ENCODE results near the gene GAS2L1. TPM values are rescaled to one million over a fixed set of nuclear protein-coding genes. Genes with fewer than 3 reads are reported as not detected.

The GAS2L1 gene
- 6.9 and 9.1 TPM in 2 replicates for total RNA-seq (2014; rRNA removed; shearing (Covaris generic))
- polyA plus RNA-seq (2015; cell fraction: cytosol; rRNA removed), result 53.3 and 56.5 TPM in 2 replicates
- 47.3 and 57.1 TPM in 2 replicates for polyA plus RNA-seq (2015; cell fraction: nucleus; rRNA removed)

DNA sequence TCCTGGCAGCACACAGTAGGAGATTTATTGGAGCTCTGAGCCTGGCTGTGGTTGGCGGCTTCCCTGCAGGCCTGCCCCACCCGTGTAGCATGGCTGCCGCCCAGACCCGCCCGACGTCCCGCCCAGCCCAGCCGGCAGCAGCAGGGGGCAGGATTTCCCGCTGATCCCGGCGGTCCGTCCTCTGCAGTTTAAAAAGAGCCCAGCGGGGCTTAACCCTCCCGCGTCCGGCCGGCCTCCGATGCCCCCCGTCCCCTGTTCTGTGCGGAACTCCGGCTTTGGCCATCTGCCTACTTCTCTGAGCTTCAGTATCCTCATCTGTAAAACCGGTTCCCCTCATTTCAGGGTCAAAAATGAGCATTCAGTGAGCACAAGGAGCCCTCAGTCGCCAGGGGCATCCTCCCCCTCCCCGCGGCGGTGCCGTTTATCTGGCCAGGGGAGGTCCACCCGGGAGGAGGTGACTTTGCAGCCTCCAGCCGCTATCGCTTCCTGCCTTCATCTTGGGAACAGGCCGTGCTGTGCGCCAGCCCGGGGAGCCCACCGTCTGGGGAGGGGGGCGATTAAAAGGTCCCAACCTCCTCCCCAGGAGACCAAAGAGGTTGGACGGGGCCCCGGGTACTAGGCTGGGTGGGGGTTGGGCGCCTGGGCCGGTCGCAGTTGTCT, at the start of gene GAS2L1:
Gene GAS2L1, plus strand, starts transcription at position 476 of the 660 bp plus-strand sequence. CDS start 1,456 bp downstream, outside the sequence.
- peak; percentile 87 for DNase-seq (ENCODE audit: low read depth, low spot score)
- in situ Hi-C loops (cut with HindIII; ENCODE audit: low pct_unique_long_range_greater_than_20kb, low sequenced_read_pairs), result no loop called here

DNA sequence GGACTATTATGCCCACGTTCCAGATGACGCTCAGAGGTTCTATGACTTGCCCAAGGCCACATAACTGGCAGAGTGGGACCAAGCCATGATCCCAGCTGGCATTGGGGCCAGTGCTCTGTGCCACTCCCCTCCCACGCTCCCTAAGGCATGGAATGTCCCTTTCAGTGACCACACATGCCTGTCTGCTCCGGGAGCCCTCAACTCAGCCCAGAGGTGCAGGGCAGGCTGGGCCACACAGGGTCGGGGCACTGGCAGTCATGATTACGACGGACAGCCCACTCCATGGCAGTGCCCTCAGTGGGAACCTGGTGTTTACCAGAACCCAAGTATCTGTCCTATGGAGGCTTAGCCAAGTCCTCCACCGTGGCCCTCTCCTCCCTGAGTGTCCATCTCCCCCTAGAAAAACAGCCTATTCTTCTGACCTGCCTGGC, 48.7 kb upstream of the GAS2L1 start:
- in situ Hi-C loops (cut with HindIII; ENCODE audit: low pct_unique_long_range_greater_than_20kb, low sequenced_read_pairs), result no loop called here
- no peak for DNase-seq (ENCODE audit: low read depth, low spot score)

DNA sequence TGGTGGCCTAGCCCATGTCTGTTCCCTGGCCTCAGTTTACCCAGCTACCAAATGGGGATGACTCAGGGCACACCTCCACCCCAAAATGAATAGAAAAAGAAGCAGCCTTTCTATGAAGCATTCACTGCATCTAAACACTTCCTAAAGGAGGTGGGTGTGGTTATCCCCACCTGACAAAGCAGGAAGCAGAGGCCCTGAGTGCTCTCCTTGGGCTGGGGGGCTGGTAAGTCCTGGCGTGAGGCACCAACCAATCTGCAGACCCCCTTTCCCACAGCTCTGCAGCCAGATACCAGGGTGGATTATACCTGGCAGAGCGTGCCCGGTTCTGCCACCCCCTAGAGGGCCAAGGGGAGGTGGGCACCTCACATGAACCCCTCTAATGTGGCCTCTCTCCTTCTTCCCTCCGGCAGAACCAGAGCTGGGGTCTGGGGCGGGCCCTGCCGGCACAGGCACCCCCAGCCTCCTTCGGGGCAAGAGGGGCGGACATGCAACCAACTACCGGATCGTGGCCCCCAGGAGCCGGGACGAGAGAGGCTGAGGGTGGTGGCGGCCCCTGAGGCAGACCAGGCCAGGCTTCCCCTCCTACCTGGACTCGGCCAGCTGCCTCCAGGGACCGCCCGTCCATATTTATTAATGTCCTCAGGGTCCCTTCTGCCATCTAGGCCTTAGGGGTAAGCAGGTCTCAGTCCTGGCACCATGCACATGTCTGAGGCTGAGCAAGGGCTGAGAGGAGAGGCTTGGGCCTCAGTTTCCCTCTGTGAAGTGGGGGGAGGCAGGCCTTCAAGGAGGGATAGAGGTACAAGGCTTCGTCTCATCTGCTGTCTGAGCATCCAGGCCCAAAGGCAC, 47.8 kb upstream of the GAS2L1 start:
- no peak for DNase-seq (ENCODE audit: low read depth, low spot score)
- in situ Hi-C loops (cut with HindIII; ENCODE audit: low pct_unique_long_range_greater_than_20kb, low sequenced_read_pairs), result no loop called here

DNA sequence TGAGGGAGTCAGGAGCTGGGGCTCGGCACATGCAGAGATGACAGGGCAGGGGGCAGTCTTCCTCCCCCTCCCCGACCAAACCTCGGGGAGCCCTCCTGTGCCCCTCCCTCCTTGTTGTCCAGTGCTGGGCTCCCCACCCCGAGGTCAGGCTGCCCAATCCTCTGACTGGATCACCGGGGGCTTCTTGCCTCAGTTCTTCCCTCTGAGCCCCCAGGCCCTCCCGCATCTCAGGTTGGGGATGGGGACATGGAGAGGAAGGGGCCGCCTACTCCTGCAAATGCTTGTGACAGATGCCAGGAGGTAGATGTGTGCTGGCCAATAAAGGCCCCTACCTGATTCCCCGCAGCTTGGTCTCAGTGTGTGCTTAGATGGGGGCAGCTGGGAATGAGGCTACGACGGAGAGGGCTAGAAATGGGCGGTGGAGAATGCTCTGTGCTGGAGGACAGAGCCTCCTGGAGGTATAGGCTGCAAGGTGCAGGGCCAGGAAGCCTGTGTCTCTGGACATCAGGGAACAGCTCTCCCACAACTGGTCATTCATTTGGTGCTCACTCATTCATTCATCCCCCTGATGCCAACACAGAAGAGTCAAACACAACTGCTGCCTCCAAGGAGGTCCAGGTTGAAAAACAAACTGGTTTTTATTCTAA, 47.1 kb upstream of the GAS2L1 start:
- DNase-seq (ENCODE audit: low read depth, low spot score), result peak; percentile 36
- in situ Hi-C loops (cut with HindIII; ENCODE audit: low pct_unique_long_range_greater_than_20kb, low sequenced_read_pairs), result no loop called here

DNA sequence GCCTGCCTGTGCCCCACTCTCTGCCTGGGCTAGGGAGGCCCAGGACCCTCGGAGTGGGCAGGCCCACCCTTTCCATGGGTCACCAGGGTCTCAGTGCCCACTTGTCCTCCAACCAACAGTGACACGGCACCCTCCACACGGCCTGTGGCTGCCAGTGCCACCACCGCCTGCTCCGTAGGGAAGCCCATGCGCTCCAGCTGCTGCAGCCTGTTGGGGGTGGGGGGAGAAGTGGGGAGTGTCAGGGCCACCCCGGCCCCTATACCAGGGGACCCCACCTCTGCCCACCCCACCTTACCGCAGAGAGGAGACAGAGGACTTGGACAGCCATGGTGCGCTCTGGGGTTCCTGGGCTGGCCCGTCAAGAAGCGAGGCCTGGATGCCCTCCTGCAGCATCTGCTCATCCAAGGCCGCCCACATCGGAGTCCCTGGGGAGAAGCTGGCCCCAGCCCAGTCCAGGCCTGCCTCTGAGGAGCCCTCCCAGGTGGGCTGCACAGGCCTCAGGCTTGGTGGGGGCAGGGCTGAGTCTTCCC, 46.4 kb upstream of the GAS2L1 start:
- in situ Hi-C loops (cut with HindIII; ENCODE audit: low pct_unique_long_range_greater_than_20kb, low sequenced_read_pairs), result no loop called here
- DNase-seq (ENCODE audit: low read depth, low spot score), result no peak

DNA sequence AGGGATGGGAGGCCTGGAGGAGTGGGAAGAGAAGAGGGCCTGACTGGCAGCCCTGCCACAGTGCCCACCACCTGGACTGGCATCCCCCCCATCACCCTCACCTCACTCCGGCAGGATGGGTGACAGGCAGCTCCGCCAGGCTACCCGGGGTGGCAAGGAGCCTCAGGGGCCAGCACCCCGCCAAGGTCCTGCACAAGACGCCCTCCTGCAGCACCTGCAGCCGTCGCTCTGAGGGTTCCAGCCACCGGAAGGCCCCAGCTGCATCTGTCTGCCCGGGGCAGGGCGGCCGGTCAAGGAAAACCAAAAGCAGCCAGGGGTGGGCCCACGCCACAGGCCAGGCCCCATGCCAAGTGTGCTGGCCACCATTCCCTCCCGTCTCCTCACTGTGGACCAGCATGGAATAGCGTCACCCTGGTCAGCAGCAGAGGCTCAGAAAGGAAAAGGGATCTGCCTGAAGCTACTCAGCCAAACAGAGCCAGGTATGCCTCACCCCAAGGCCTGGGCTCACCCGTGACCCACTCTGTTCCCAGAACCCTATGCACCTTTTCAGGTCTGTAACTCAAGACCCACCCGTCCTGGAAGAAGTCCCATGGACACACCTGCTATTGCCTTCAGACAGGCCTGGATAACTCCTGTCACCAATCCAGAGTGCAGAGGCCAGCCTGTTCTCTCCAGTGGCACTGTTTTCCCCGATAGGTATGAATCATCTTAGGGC, 45.7 kb upstream of the GAS2L1 start:
- in situ Hi-C loops (cut with HindIII; ENCODE audit: low pct_unique_long_range_greater_than_20kb, low sequenced_read_pairs), result no loop called here
- no peak for DNase-seq (ENCODE audit: low read depth, low spot score)

DNA sequence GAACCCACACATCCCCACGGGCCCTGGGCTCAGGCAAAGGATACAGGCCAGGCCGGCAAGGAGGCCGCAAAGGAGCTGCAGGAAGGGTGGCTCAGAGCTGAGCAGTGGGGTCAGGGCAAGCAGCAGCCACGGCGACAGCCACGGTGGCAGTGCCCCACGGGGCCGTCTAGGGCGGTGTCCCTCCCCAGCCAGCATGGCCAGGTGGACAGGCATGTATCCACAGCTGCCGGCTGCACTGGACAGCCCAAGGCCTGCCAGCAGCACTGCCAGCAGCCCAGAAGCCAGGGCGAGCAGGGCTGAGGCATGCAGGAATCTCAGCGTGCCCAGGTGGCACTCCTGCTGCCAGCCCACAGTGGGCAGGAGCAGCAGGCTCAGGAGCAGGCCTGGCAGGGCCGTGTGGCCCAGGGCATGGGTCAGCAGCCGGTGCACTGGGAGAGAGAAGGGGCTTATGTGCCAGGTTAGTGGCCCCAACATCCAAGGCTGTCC, 42.6 kb upstream of the GAS2L1 start:
- DNase-seq (ENCODE audit: low read depth, low spot score), result no peak

DNA sequence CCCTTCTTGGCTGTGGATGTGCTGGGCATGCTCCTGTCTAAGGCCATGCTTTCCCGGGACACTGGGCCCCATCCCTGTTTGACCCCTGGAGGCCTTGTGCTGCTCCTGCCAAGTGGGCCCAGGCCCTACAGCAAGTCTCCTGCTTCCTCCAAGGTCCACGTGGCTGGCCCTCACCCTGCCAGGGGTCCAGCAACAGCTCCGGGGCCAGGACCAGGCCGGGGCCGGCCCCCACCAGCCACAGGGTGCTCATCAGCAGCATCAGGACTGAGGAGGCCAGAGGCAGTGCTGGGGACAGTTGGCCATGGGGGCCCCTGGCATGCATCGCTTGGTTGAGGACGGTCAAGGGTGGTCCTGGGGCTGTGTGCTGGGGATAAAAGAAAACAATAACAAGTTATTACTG, 41.1 kb upstream of the GAS2L1 start:
- in situ Hi-C loops (cut with HindIII; ENCODE audit: low pct_unique_long_range_greater_than_20kb, low sequenced_read_pairs), result no loop called here
- DNase-seq (ENCODE audit: low read depth, low spot score), result no peak

More for the DNA sequence above, 42.6 kb upstream of the GAS2L1 start:
- in situ Hi-C loops (cut with HindIII; ENCODE audit: low pct_unique_long_range_greater_than_20kb, low sequenced_read_pairs), result no loop called here

DNA sequence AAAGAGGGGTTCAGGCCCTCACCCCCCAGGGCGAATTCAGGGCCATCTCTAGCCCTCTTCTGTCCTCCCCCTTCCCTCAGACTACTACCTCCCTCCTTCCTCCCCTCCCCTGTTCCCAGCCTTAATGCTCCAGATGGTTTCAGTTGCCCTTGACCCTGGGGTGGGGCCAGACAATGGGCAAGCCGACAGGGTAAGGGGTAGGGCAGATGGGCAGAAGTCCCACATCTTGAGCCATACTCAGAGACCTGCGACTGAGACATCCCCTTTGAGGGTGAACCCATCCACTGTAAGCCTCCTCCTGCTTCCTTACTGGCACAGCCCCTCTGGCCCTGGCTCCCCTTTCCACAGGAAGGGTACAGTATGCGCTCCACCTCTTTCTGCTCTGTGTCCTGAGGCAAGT, 40.5 kb upstream of the GAS2L1 start:
- no peak for DNase-seq (ENCODE audit: low read depth, low spot score)
- in situ Hi-C loops (cut with HindIII; ENCODE audit: low pct_unique_long_range_greater_than_20kb, low sequenced_read_pairs), result no loop called here

DNA sequence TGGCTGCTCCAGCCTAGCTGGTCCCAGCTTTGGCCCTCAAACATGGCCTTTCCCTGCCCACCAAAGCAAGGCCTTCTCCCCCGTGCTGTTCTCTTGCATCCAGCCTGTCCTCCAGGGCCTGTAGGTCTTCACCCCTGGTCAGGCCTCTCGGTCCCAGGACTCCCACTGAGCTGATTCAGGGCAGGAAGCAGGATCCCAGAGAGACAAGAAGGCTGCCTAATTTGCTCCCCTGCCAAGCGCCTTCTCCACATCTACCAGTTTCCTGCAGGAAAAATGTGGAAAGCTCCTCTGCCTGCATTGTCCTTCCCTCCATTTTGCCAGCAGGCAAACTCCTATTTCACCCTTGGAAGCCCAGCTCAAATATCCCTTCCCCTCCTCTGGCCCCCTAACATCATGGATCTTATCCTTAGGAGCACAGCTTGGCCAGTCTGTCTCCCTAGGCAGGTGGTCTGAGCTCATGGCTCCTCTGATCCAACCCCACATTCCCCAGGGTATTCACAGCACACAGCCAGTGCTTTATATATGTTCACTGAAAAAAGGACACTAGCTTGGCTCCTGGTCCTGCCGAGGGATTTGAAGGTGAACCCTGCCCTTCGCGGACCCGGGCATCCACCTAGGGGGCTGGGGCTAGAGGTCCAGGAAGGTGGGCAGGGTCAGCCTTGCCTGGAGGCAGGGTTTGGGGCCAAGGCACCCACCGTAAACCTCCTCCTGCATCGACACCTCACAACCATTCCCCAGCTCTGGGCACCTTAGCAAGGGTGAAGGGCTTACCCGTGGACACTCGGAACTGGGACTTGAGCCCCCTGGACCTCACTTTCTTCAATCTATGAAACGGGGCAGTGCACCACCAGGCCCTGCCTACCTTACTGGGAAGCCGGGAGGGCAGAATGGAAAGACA, 39.6 kb upstream of the GAS2L1 start:
- in situ Hi-C loops (cut with HindIII; ENCODE audit: low pct_unique_long_range_greater_than_20kb, low sequenced_read_pairs), result no loop called here
- DNase-seq (ENCODE audit: low read depth, low spot score), result peak; percentile 15

DNA sequence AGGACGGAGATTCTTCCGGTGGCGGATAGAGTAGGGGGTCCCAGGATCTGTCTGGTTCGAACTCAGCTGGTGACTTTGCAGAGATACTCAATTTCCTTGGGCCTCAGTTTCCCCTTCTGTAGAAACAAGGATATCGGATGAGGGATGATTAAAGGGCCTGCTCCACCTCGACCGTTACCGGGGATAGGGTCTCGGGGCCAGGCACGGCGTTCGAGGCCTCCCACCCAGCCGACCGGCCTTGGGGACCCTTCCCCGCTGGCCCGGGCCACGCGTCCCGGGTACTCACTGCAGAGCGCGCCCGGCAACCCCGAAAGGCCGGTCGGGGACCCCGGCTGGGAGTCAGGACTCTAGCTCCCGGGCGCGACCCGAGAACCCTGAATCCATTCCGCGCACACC, 39.0 kb upstream of the GAS2L1 start:
- no peak for DNase-seq (ENCODE audit: low read depth, low spot score)
- in situ Hi-C loops (cut with HindIII; ENCODE audit: low pct_unique_long_range_greater_than_20kb, low sequenced_read_pairs), result no loop called here

DNA sequence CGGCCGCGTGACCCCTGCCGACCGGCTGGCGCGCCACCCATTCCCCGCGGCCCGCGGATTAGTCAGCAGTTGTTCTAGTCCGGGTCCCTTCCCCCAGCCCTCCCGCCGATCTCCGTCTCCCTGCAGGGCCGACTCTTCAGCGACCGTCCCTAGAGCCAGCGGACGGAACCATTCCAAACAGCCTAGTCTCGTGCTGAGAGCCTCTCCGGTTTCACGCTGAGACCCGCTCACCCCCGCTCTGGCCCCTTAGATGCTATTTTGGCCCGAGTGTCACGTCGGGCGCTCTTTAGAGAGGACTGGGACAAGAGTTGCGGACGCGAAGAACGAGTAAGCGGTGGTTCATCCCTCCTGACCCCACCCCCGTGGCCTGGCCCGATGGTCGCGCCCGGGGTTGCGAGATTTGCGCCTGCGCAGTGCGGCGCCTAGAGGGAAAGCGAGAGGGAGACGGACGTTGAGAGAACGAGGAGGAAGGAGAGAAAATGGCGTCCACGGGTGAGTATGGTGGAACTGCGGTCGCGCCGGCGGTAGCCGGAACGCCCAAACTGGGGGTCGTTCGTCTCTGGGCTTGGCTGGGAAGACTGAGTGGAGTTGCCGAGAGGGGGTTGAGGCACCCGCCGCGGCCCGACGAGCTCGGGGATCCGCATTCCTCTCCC, 38.5 kb upstream of the GAS2L1 start, which contains the start of the genes EWSR1 and RHBDD3:
Gene EWSR1, plus strand, starts transcription at position 411 of the 653 bp plus-strand sequence. Its CDS starts 69 bp downstream, at position 480.
Gene RHBDD3, minus strand, starts transcription at position 124 of the 653 bp plus-strand sequence. CDS start 2,355 bp downstream, outside the sequence.
- DNase-seq (ENCODE audit: low read depth, low spot score), result peak; percentile 97
- in situ Hi-C loops (cut with HindIII; ENCODE audit: low pct_unique_long_range_greater_than_20kb, low sequenced_read_pairs), result no loop called here

DNA sequence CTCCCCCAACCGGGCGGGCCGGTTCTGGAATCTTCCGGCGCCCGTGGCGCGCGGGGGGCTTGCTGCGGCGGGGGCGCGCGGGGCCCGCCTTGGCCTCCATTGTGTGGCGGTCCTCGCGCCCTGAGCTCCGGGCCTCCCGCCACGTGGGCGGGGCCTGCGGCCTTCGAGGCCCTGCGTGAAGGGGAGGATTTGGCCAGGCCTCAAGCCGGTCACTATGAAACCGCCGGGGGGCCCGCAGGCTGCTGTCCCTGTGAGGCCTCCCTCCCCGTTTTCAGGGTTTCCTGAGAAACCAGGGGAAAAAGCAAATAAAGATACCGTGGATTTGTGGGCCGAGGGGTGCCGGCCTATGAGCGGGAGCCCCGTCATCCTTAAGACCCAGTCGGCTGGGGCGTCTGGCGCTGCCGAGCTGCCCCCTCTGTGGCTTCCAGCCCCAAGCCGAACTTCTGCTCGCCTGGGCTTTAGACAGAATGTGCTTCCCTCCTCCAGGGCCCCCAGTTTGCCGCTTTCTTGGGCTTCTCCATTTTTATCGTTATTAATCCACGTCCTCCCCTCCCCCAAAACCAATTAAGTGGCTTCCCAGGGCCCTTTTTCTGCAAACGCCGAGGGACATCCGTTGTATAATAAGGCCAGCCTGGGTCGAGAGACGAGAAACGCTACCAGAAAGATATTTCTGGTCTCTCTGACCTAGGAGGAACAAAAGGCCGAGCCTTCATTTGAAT, 37.8 kb upstream of the GAS2L1 start:
- in situ Hi-C loops (cut with HindIII; ENCODE audit: low pct_unique_long_range_greater_than_20kb, low sequenced_read_pairs), result no loop called here

DNA sequence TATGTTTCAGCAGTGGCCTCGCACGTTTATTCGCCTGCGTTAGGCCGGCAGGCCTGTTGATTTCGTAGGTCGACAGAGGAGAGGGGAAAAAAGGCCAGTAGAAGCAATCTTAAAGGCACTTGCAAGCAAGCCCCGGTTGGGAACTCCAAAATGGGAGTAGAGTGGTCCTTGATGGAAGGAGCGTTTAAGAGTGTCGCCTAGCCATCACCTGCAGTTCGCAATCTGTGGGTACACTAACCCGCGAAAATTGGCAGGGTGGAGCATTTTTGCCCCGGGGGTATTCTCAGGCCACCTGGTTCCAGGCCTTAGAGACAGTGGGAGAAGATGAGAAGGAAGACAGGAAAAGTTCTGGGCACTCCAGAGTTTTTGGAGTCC, 37.2 kb upstream of the GAS2L1 start:
- in situ Hi-C loops (cut with HindIII; ENCODE audit: low pct_unique_long_range_greater_than_20kb, low sequenced_read_pairs), result no loop called here

More for the DNA sequence above, 37.8 kb upstream of the GAS2L1 start:
- DNase-seq (ENCODE audit: low read depth, low spot score), result peak; percentile 43

More for the DNA sequence above, 37.2 kb upstream of the GAS2L1 start:
- DNase-seq (ENCODE audit: low read depth, low spot score), result no peak

Data from SK-MEL-5 (cell line).